ENCODE results near the gene LLGL2.

The LLGL2 gene

DNA sequence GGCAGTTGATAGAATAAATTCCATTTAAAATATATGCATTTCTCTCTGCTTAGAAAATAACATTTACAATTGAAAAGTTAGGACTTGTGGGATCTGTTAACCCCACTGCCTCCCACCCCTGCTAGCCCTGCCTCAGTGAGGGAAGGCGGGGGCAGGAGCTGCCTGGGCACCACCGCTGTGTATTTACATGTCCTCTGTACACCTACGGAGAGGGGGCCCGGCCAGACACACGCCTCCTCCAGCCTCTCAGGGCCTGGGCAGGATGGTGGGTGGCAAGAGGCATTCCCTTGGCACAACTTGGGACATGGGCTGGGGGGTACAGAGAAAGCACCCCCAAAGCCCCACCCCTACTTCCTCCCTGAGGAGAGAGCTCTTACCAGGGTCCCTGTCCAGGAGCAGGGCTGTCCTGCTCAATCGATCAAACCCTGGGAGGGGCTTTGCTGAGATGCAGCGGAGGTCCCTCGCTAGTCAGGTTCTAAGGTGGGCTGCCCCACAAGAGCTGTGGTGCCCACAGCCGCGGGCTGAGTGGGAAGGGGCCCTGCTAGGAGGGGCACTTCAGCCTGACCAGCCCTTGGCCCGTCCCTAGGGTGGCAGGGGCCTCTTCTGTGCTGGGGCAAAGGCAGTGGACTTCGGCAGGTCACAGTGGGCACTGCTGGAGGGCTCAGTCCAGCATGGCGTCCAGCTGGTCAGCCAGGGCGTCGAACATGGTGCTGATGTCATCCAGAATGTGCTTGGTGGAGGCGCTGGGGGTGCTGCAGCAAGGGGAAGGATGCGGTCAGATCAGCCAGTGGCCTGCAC is 24.9 kb upstream of the LLGL2 start:
- no peak for TF ChIP-seq ZFX (IDR thresholded peaks at IDR 0.05)
- TF ChIP-seq, protein P1, sequence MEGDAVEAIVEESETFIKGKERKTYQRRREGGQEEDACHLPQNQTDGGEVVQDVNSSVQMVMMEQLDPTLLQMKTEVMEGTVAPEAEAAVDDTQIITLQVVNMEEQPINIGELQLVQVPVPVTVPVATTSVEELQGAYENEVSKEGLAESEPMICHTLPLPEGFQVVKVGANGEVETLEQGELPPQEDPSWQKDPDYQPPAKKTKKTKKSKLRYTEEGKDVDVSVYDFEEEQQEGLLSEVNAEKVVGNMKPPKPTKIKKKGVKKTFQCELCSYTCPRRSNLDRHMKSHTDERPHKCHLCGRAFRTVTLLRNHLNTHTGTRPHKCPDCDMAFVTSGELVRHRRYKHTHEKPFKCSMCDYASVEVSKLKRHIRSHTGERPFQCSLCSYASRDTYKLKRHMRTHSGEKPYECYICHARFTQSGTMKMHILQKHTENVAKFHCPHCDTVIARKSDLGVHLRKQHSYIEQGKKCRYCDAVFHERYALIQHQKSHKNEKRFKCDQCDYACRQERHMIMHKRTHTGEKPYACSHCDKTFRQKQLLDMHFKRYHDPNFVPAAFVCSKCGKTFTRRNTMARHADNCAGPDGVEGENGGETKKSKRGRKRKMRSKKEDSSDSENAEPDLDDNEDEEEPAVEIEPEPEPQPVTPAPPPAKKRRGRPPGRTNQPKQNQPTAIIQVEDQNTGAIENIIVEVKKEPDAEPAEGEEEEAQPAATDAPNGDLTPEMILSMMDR (conservative IDR thresholded peaks at IDR 0.05), result no peak
- H3K27ac ChIP-seq, result no peak overlapping the region

- no peak overlapping the region for H3K27ac ChIP-seq
- no peak for TF ChIP-seq ZFX (IDR thresholded peaks at IDR 0.05)
- TF ChIP-seq, protein P1 (conservative IDR thresholded peaks at IDR 0.05), result no peak
These were observed 24.0 kb upstream of the LLGL2 start for GRCh38 chr17:75501378-75502071.

GRCh38 chr17:75502072-75502720 is 23.3 kb upstream of the LLGL2 start:
- TF ChIP-seq, protein P1 (conservative IDR thresholded peaks at IDR 0.05), result no peak
- no peak for TF ChIP-seq ZFX (IDR thresholded peaks at IDR 0.05)
- H3K27ac ChIP-seq, result no peak overlapping the region

GRCh38 chr17:75502721-75503329 is 22.7 kb upstream of the LLGL2 start:
- H3K27ac ChIP-seq, result no peak overlapping the region
- TF ChIP-seq ZFX (IDR thresholded peaks at IDR 0.05), result no peak

DNA sequence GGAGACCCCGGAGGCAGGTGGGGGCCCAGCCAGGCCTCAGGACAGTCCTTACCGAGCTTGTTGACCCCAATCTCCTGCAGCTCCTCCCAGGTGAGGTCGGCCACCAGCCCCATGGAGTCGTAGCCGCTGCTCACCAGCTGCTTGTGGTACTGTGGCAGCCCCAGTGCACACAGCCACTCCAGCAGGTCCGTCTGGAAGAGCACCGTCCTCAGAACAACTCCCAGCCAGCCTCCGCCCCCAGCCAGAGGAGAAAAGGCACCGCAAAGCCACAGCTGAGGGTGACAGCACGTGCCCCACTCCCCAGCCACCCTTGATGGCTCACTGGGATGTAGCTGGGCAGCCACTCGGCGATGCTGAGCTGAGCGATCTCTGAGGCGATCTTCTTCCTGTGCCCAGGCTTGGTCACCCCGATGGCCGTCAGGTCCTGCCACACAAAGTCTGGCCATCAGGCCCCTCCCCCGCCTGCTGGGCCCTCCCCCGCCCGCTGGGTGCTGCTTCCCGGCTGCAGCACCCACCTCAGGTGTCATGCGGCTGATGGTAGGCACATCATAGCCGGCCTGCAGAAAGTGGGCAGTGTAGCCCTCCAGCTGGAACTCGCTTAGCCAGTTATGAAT is 22.1 kb upstream of the LLGL2 start:
- TF ChIP-seq, protein P1 (conservative IDR thresholded peaks at IDR 0.05), result no peak
- TF ChIP-seq ZFX (IDR thresholded peaks at IDR 0.05), result no peak
- H3K27ac ChIP-seq, result no peak overlapping the region

DNA sequence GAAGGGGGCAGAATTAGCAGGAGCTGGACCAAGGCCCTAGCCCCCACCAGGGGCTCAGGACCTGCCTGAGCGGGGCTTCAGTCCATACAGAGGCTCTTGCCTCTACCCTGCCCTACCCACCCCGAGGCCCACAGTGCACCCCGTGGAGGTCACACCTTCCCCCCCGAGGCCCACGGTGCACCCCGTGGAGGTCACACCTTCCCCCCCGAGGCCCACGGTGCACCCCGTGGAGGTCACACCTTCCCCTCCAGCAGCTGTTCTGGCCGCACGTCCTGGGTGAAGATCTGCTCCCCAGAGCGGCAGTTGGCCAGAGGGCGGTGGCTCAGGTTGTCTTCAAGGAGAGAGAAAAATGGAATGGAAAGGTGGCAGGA is 21.5 kb upstream of the LLGL2 start:
- TF ChIP-seq ZFX (IDR thresholded peaks at IDR 0.05), result no peak
- TF ChIP-seq, protein P1 (conservative IDR thresholded peaks at IDR 0.05), result no peak

DNA sequence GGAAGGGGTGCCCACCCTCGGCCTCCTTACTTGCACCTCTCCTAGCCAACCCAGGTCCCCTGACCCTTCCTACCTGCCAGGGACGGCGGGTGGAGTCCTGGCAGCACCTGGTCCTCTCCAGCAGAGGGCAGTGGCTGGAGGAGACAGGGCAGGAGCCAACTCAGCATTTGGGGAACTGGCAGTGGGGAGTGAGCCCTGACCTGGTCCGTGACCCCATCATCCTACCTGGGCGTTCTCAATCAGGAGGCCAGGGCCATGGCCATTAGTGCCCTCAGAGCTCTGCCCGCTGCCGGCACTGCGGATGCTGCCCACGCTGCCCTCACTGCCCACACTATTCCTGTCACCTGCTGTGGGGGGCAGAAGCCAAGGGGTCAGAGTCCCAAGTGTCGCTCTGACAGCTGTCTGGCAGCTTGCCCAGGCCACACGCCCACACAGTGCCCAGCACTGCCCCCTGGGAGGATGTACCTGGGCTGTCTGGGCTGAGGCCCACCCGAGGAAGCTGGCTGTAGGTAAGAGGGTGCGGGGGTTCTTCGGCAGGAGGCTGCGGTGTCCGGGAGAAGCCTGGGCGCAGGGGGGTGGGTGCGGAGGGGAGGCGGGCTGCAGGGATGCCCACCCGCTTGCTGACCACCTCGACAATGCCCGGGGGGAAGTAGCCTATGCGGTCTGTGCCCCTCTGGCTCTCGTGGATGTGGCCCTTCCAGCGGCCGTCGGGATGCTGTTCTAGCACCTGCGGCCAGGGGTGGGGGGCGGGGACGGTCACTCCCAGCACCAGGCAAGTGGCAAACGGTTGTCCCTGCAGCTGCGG is 20.9 kb upstream of the LLGL2 start:
- no peak overlapping the region for H3K27ac ChIP-seq
- no peak for TF ChIP-seq ZFX (IDR thresholded peaks at IDR 0.05)
- TF ChIP-seq, protein P1 (conservative IDR thresholded peaks at IDR 0.05), result peak; percentile 86

More for the DNA sequence above, 21.5 kb upstream of the LLGL2 start:
- no peak overlapping the region for H3K27ac ChIP-seq
